RWPE1 (cell line): ENCODE measurements around the gene EYS.

Experiments used
- CTCF ChIA-PET: fragments of 350-600 bp; sonication (Branson Sonifier 250); formaldehyde crosslinking; extraction: SDS; loops from one replicate; lab custom pipeline; 2021; lab: Yijun Ruan, JAX
- POLR2A ChIA-PET: fragments of 400-600 bp; formaldehyde crosslinking; extraction: SDS; loops from one replicate; lab custom pipeline; 2020; ENCODE audit warnings: antibody characterized with exemption; ENCODE audit not compliant: low non-redundant PET; lab: Yijun Ruan, JAX
- DNase-seq: peaks from one replicate; pipeline ENCODE4 v3.0.0; 2012; ENCODE audit warnings: low spot score
- H3K27ac ChIP-seq: fragments of 450-650 bp; 2 replicates; pipeline ENCODE4 v1.5.1; 2017
- CTCF ChIP-seq: fragments of 450-650 bp; conservative IDR thresholded peaks from 2 replicates; pipeline ENCODE4 v1.5.1; 2017; ENCODE audit warnings: low read depth, mild to moderate bottlenecking

EYS gene

GRCh38 chr6:65680232-65680631 lies 26.8 kb downstream of the EYS start:
- ChIA-PET CTCF (no interaction called here), POLR2A (no interaction called here)
- no peak for DNase-seq
- TF ChIP-seq CTCF: no peak
- H3K27ac ChIP-seq: no peak overlapping the region

GRCh38 chr6:65671922-65672321 lies 35.1 kb downstream of the EYS start:
- CTCF ChIA-PET: interaction anchor here (0.6 to 0.7 kb wide), 2 partner anchors 13 to 692 kb away, joined by 4 read pairs; no protein-coding TSS in a partner anchor
- POLR2A ChIA-PET: no interaction called here
- no peak for TF ChIP-seq CTCF
- H3K27ac ChIP-seq: no peak overlapping the region
- DNase-seq: peak; percentile 3

GRCh38 chr6:65667916-65668656 lies 38.9 kb downstream of the EYS start:
- no peak for TF ChIP-seq CTCF
- POLR2A ChIA-PET: no interaction called here
- no peak for DNase-seq
- CTCF ChIA-PET: interaction anchor here (0.7 kb wide), 2 partner anchors 15 to 565 kb away, joined by 3 read pairs; no protein-coding TSS in a partner anchor
- no peak overlapping the region for H3K27ac ChIP-seq

GRCh38 chr6:65650086-65650485 lies 56.9 kb downstream of the EYS start:
- no peak overlapping the region for H3K27ac ChIP-seq
- DNase-seq: no peak
- ChIA-PET CTCF (no interaction called here), POLR2A (no interaction called here)
- TF ChIP-seq CTCF: no peak

GRCh38 chr6:65649392-65649791 lies 57.6 kb downstream of the EYS start:
- CTCF ChIA-PET: no interaction called here
- no peak overlapping the region for H3K27ac ChIP-seq
- DNase-seq: no peak
- TF ChIP-seq CTCF: no peak
- POLR2A ChIA-PET: no interaction called here

- ChIA-PET POLR2A (no interaction called here), CTCF (no interaction called here)
- TF ChIP-seq CTCF: no peak
- no peak overlapping the region for H3K27ac ChIP-seq
- no peak for DNase-seq
Measured at GRCh38 chr6:65646544-65646943, 60.5 kb downstream of the EYS start.
